NB4 (cell line): ENCODE data around the gene ACSM6.

Source experiments
- CTCF ChIP-seq: IDR thresholded peaks from one replicate; pipeline ENCODE4 v1.5.1; 2012; ENCODE audit warnings: low read depth, low read length
- MAX ChIP-seq: IDR thresholded peaks from 2 replicates; pipeline ENCODE4 v1.6.1; 2011; ENCODE audit warnings: low read depth, low read length
- MYC ChIP-seq: IDR thresholded peaks from 2 replicates; pipeline ENCODE4 v1.6.1; 2011; ENCODE audit warnings: low read depth, low read length
- POLR2A ChIP-seq: IDR thresholded peaks from 2 replicates; pipeline ENCODE4 v1.6.1; 2011; ENCODE audit warnings: mild to moderate bottlenecking; ENCODE audit not compliant: insufficient read length; ENCODE audit errors: extremely low read depth

- TF ChIP-seq CTCF (no peak), POLR2A (no peak), MYC (no peak), MAX (no peak)
Measured at GRCh38 chr10:95171336-95171735, 22.7 kb upstream of the ACSM6 start.
